Activated gamma-delta T cell treated with anti-CD3 and anti-CD28 coated beads, Interleukin-2, amount 50 U/mL, for 16 hours (primary cell): ENCODE results near the gene ERCC4.

Source experiments
- DNase-seq: peaks from one replicate; pipeline ENCODE4 v3.0.0-alpha.2; 2020; ENCODE audit warnings: low read depth

The ERCC4 gene

DNA sequence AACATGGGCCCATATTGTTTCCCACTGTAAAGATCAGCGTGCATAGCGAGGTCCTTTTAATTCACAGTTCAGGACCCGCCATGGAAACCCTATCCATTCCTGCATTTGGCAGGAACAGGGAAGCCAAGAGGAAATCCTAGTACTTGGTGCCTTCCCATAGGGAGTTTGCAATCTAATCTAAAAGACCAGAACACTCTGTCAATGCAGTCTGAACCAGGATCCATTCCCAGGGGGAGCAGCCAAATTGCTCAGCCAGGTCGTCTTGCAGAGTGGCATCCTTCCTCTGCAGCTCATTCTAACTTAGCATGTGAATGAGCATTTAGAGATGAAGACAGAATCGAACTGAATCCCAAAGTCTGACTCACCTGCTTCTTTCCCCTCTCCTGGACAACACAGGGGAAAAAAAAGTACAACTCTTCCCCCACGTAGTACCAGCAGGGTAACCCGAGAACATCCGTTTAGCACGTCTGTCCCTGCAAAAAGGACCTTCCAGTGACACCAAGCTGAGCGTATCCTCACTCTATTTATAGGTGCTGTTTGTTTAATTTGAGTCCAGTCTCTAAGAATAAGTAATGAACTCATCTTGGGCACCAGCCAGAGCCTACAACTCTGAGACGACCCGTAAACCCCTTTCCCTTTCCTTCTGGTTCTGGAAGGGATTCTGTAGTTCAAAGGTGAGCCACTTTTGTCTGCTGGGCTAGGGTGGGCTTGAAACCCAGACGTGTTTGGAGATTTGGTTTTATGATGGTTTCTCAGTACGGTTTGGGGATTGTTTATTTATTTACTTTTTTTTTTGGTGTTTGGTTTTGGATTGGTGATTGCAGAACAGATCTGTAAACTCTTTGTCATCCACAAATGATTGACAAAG is 74.5 kb downstream of the ERCC4 start:
- no peak for DNase-seq

DNA sequence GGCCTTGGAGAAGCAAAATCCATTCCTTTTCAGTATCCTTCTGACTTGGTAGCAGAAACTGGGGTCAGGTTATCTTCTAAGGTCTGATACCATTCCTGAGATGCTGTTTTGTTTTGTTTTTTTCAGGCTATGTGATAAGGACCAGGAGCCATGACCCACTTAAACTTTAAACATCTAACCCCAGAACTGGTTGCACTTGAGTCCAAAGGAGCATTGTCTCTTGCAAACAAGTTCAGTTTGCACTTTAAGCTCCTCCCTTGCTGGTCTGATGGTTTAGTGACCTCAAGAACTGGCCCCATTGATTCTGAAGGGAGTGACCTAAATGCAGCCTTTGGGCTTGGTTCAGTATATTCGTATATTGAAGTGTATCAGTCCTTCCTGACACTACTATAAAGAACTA is 75.2 kb downstream of the ERCC4 start:
- DNase-seq: no peak

DNA sequence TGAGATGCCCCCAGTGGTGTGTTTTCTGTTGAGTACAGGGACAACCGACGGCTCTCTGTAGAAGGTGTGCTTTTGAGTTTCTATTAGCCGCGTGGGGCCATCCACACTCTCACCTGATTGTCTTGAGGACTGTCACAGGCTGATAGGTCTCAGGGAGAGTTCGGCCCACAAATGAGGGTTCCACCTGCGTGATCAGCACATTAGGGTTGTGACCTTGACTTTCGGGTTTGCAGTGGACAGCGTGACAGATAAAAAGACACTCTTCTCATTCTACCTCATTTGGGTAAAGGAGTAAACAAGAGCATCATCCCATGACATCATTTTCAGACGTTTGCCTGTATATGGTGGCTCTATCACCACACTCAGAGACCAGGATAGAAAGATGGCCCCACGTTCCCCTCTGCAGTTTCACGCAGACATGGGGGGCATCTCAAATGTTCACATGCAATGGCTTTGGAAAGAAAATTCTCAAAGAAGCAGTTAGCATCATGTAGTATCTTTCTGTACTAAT is 76.9 kb downstream of the ERCC4 start:
- no peak for DNase-seq

DNA sequence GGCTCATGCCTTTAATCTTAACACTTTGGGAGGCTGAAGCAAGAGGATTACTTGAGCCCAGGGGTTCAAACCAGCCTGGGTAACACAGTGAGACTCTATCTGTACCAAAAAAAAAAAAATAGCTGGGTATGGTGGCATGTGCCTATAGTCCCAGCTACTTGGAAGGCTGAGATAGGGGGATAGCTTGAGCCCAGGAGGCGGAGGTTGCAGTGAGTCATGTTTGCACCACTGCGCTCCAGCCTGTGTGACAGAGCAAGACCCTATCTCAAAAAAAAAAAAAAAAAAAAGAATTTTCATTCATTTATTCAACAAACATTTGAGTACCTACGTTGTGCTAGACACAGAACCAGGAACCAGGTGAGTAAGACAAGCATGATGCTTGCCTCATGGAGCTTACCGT is 77.6 kb downstream of the ERCC4 start:
- no peak for DNase-seq

DNA sequence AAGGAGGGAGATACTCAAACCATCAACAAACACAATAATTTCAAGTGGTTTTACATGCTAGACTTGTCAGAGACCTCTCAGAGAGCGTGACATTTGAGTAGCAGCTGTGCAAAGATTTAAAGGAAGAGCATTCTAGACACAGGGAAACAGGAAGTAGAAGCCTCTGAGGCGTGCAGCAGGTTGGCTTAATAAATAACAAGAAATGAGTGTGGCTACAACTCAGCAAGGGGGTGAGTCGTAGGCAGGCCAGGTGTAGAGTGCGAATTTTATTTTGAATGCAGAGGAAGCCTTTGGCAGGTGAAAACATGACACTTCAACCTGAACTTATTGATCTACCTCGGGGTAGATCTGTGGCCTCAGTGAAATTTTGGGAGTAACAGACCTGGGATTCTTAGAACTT is 78.0 kb downstream of the ERCC4 start:
- DNase-seq: no peak

DNA sequence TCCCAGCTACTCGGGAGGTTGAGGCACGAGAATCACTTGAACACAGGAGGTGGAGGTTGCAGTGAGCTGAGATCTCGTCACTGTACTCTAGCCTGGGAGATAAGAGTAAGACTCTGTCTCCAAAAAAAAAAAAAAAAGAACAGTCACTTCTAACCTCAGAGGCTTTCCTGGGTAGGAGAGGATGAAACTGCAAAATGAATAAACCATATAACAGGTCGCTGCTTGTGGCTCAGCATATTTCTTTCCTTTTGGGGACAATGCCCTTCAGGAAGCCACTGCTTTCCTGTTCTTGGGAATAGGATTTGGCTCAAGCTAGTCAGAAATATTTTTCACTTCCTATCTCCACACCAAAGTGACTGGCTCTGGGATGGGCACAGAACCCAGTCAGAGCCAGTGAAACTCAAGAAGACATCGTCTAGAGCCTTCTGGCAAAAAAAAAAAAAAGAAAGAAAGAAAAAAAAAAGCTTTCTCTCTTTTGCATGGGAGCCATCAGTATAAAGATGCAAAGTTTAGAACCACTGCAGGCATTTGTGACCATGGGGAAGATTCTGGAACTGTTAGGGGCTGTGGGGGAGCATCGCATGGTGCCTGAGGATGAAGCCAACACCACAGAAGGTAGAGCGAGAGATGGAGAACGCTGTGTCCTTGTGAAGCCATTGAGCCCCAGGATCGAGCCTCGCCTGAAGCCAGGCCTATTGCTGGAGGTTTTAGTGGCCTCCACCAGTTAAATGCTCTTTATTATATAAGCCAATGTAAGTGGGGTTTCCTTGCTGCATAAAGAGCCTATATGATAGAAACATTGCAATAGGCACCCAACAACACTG is 79.3 kb downstream of the ERCC4 start:
- DNase-seq: no peak

DNA sequence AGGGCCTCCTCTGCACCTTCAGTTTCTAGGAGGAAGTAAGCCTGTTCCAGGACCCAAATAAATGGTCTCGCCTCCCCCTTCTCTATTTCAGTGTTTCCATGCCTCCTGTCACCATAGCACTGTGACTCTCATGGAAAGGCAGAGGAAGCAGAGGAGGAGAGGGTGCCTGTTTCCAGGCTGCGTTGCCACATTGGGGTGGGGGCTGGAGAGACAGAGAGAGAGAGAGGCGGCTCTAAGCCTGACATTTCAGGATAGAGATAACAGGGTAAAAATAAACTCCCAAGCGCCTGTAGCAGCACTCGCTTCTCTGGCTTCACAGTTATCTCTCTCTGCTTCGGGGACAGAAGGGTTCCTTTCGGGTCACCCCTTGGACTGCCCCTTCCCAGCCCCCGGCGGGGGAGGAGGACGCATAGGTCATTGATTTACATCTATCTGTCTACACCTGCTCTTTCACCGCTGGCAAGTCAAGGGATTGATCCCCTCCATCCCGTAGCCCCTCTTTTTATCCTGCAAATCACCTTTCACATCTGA is 80.0 kb downstream of the ERCC4 start:
- DNase-seq: no peak

DNA sequence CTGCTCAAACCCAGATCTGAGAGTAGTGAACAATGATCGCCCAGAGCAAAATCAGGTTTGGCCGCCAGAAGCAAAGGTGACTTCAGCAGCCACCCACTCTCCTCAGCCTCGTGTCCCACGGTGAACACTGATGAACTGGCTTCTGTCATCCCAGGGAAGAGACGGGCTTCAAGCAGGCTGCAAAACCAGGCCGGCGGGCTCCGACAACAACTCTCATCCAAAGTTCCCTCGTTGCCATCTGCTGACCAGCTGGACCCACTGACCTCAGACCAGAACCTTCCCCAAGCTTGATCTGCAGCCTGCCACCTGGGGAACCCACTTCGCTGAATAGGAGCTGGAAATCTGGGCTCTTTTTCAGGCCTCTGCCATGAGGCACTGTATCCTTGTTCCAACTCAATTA is 81.6 kb downstream of the ERCC4 start:
- no peak for DNase-seq
